HepG2 (cell line): Measurements from ENCODE around the gene AKAP12. TPM values are rescaled to one million over a fixed set of nuclear protein-coding genes. Genes with fewer than 3 reads are reported as not detected.

Experiments
- ATAC-seq: fragments of 200-7000 bp; cut with Tn5 transposase; 3 replicates; pipeline ENCODE4 v1.9.1; 2020; ENCODE audit warnings: mild to moderate bottlenecking, moderate library complexity
- BruUV-seq: library from RNA; stranded (reverse); fragments of 400-500 nt; replicated peaks from 2 replicates; lab custom pipeline; 2021; lab: Mats Ljungman, UMichigan
- CTCF ChIA-PET: fragments of 300-600 bp; formaldehyde crosslinking; extraction: SDS; loops from one replicate; lab custom pipeline; 2021; ENCODE audit warnings: low total read pairs, inconsistent platforms, low intra/inter-chr PET ratio; lab: Yijun Ruan, JAX
- POLR2A ChIA-PET: fragments of 350-600 bp; sonication (Branson Sonifier 250); formaldehyde crosslinking; loops from one replicate; lab custom pipeline; 2020; ENCODE audit warnings: antibody characterized with exemption, inconsistent platforms; lab: Yijun Ruan, JAX
- DNase-seq: peaks from one replicate; pipeline ENCODE4 v3.0.0-alpha.2; 2015; ENCODE audit warnings: low spot score
- FAIRE-seq: peaks from 3 replicates; lab custom pipeline; 2011; peaks lifted over from hg19 to GRCh38; lab: Jason Lieb, UNC
- H2AFZ ChIP-seq: one replicate; pipeline ENCODE4 v1.6.1; 2011; ENCODE audit warnings: low read length, inconsistent platforms
- H3K27ac ChIP-seq: fragments of 300-600 bp; 3 replicates; pipeline ENCODE4 v1.8.0; 2011; ENCODE audit warnings: mixed run types, mild to moderate bottlenecking, mixed read lengths, low read length, inconsistent platforms; ENCODE audit not compliant: insufficient read depth; ENCODE audit errors: extremely low read length
- H3K27me3 ChIP-seq, 2 experiments: fragments of 200-600 bp in 1 of 2; 2 replicates in 1 of 2; 3 replicates in 1 of 2; pipeline versions ENCODE4 v1.6.0 to v1.8.0; 2011; ENCODE audit warnings: low read length in 2 of 2, mild to moderate bottlenecking in 2 of 2, moderate library complexity in 2 of 2, inconsistent platforms in 1 of 2; ENCODE audit not compliant: insufficient read depth in 2 of 2, control insufficient read depth in 1 of 2
- H3K36me3 ChIP-seq, 2 experiments: fragments of 200-600 bp in 1 of 2; replicated peaks in 1 of 2; 2 replicates in 1 of 2; 3 replicates in 1 of 2; pipeline versions ENCODE4 v1.5.1 to v1.8.0; 2011; ENCODE audit warnings: low read length in 2 of 2, inconsistent platforms in 1 of 2; ENCODE audit not compliant: insufficient read depth in 2 of 2, control insufficient read depth in 1 of 2
- H3K4me1 ChIP-seq: 2 replicates; pipeline ENCODE4 v1.5.1; 2012; ENCODE audit warnings: low read length, inconsistent platforms; ENCODE audit not compliant: insufficient read depth
- H3K4me2 ChIP-seq: 2 replicates; pipeline ENCODE4 v1.6.0; 2011; ENCODE audit warnings: low read depth, low read length, inconsistent platforms
- H3K4me3 ChIP-seq, 3 experiments: fragments of 200-600 bp in 1 of 3; sonication (generic), shearing (Covaris generic) in 1 of 3; replicated peaks in 1 of 3; 2 replicates each; pipeline ENCODE4 v1.5.1; 2011 to 2016; ENCODE audit warnings: low read length in 3 of 3, inconsistent platforms in 2 of 3, low read depth in 2 of 3, mild to moderate bottlenecking in 2 of 3, control low read depth in 1 of 3, mixed read lengths in 1 of 3; ENCODE audit not compliant: insufficient read depth in 1 of 3
- H3K79me2 ChIP-seq: one replicate; pipeline ENCODE4 v1.6.1; 2011; ENCODE audit warnings: low read length, inconsistent platforms; ENCODE audit not compliant: insufficient read depth
- H3K9ac ChIP-seq: 2 replicates; pipeline ENCODE4 v1.6.0; 2011; ENCODE audit warnings: mild to moderate bottlenecking, low read depth, low read length, inconsistent platforms; ENCODE audit not compliant: insufficient read depth
- H3K9me3 ChIP-seq: 2 replicates; pipeline ENCODE4 v1.5.1; 2012; ENCODE audit warnings: mild to moderate bottlenecking, low read length
- H4K20me1 ChIP-seq: 2 replicates; pipeline ENCODE4 v1.6.0; 2011; ENCODE audit warnings: inconsistent platforms, mild to moderate bottlenecking, low read length, moderate library complexity; ENCODE audit not compliant: insufficient read depth
- AKNA ChIP-seq: sonication (generic); formaldehyde crosslinking; IDR thresholded peaks from 2 replicates; pipeline ENCODE4 v1.4.0; 2020; ENCODE audit warnings: missing genetic modification reagents, borderline replicate concordance
- CREM ChIP-seq, 2 experiments: sonication (generic) in 1 of 2; formaldehyde crosslinking in 1 of 2; IDR thresholded peaks; 2 replicates each; pipeline versions ENCODE4 v1.4.0 to v1.6.1; 2016 to 2020; ENCODE audit warnings: antibody characterized with exemption in 1 of 2, mild to moderate bottlenecking in 1 of 2, missing genetic modification reagents in 1 of 2
- ETV5 ChIP-seq: IDR thresholded peaks from 2 replicates; pipeline ENCODE4 v1.6.1; 2018; ENCODE audit warnings: missing biosample characterization, missing genetic modification reagents, inconsistent platforms, borderline replicate concordance
- HDAC1 ChIP-seq: sonication (generic); formaldehyde crosslinking; IDR thresholded peaks from 2 replicates; pipeline ENCODE4 v1.5.1; 2020; ENCODE audit warnings: mild to moderate bottlenecking, missing genetic modification reagents
- HMG20A ChIP-seq: IDR thresholded peaks from 2 replicates; pipeline ENCODE4 v1.6.1; 2016; ENCODE audit warnings: borderline replicate concordance
- KDM3A ChIP-seq: IDR thresholded peaks from 2 replicates; pipeline ENCODE4 v1.6.1; 2018; ENCODE audit warnings: low read depth, missing compliant biosample characterization
- MTA1 ChIP-seq: sonication (generic); formaldehyde crosslinking; IDR thresholded peaks from 2 replicates; pipeline ENCODE4 v1.4.0; 2020; ENCODE audit warnings: missing genetic modification reagents, mild to moderate bottlenecking, borderline replicate concordance
- SALL1 ChIP-seq: sonication (generic); formaldehyde crosslinking; IDR thresholded peaks from 2 replicates; pipeline ENCODE4 v1.8.0; 2022; ENCODE audit warnings: mild to moderate bottlenecking, missing genetic modification reagents
- ZFP82 ChIP-seq: sonication (generic); formaldehyde crosslinking; IDR thresholded peaks from 2 replicates; pipeline ENCODE4 v1.5.1; 2020; ENCODE audit warnings: mild to moderate bottlenecking, missing genetic modification reagents, borderline replicate concordance
- ZFYVE20 ChIP-seq: sonication (generic); formaldehyde crosslinking; IDR thresholded peaks from 2 replicates; pipeline ENCODE4 v1.8.0; 2023; ENCODE audit warnings: low read depth, mild to moderate bottlenecking, moderate library complexity, missing genetic modification reagents, borderline replicate concordance
- ZNF557 ChIP-seq: sonication (generic); formaldehyde crosslinking; IDR thresholded peaks from 2 replicates; pipeline ENCODE4 v1.4.0; 2020; ENCODE audit warnings: missing genetic modification reagents
- WGBS: methylation state at CpG from one replicate; pipeline ENCODE4 v1.1.6; 2017; ENCODE audit warnings: low lambda C conversion rate; 5-methylcytosine and 5-hydroxymethylcytosine counted together
- in situ Hi-C: cut with HindIII; loops from 2 replicates; pipeline ENCODE4 v1.10.0; 2017; ENCODE audit warnings: low pct_unique_long_range_greater_than_20kb; ENCODE audit not compliant: extremely low pct_ligation_motif_present
- intact Hi-C: fragments of 100-400 bp; cut with micrococcal nuclease; formaldehyde crosslinking; loops from one replicate; pipeline ENCODE4 v1.10.0; 2022; ENCODE audit not compliant: unreplicated experiment
- polyA plus RNA-seq, 8 experiments: library from polyadenylated mRNA; depleted of rRNA in 3 of 8; stranded (reverse) in 7 of 8; unstranded in 1 of 8; fragments of >200 nt; fragmentation: Illumina TruSeq in 4 of 8; extraction: Trizol in 4 of 8; gene quantifications; 2 replicates each; pipeline versions ENCODE4 v1.2.1 to v1.2.3, GENCODE V29; 2011 to 2016; ENCODE audit warnings: low read depth in 4 of 8, missing spikeins in 1 of 8, mixed read lengths in 1 of 8; ENCODE audit not compliant: insufficient read depth in 1 of 8
- total RNA-seq, 5 experiments: library from RNA; depleted of rRNA; stranded (reverse); fragments of >200 nt; fragmentation: Illumina TruSeq; extraction: Trizol; gene quantifications; 2 replicates each; pipeline ENCODE4 v1.2.3, GENCODE V29; 2016; ENCODE audit warnings: low read depth in 1 of 5

AKAP12 gene
- total and polyA plus RNA-seq, 2 of the 13 experiments (the other 11 are each of a cell fraction or from before 2014, with no cell fraction given) = 10.6 to 19.0 TPM

GRCh38 chr6:151207674-151208073 lies 32.1 kb upstream of the AKAP12 start:
- ATAC-seq = no peak
- H3K9me3 ChIP-seq = peaks cover 12% of the 10 kb centered on the region
- no peaks in the 10 kb centered on the region for H4K20me1 ChIP-seq
- FAIRE-seq = no peak
- no peak for DNase-seq
- POLR2A ChIA-PET = no interaction called here
- no peaks in the 10 kb centered on the region for H3K36me3 ChIP-seq
- H3K4me1 ChIP-seq = peaks cover 45% of the 10 kb centered on the region
- no peak overlapping the region for H3K9ac ChIP-seq
- H3K27me3 ChIP-seq = no peaks in the 10 kb centered on the region
- 63% methylated on average over 2 of the region's 2 CpGs for WGBS
- 0 out of 6 replicates have a peak overlapping the region, but pooled peaks of 1 of the 3 experiments have one; percentile 5 for H3K4me3 ChIP-seq
- CTCF ChIA-PET = no interaction called here
- no peak overlapping the region for H3K27ac ChIP-seq
- H2AFZ ChIP-seq = no peak overlapping the region
- TF ChIP-seq ZFP82 (CRISPR knock-in tag) (no peak), KDM3A (CRISPR knock-in tag) (0 out of 2 replicates have a peak, but pooled peaks have one; percentile 16)
- intact Hi-C loops = loop anchor here (5.0 to 10.0 kb wide), 2 partner anchors 70 to 117 kb away; no protein-coding TSS in a partner anchor
- H3K4me2 ChIP-seq = peak overlapping the region; percentile 84
- BruUV-seq = no TSS peak
- no peaks in the 10 kb centered on the region for H3K79me2 ChIP-seq
- in situ Hi-C loops = no loop called here

GRCh38 chr6:151209071-151209831 lies 30.5 kb upstream of the AKAP12 start:
- Histone ChIP-seq H3K4me3 (peak overlapping the region; percentile 36 to 62 (median 37)), H3K27me3 (no peaks in the 10 kb centered on the region), H3K79me2 (no peaks in the 10 kb centered on the region), H2AFZ (peak overlapping the region; percentile 18), H3K27ac (peak overlapping the region; percentile 14), H3K36me3 (no peaks in the 10 kb centered on the region), H3K9ac (peak overlapping the region; percentile 31; the same call in 1 of the 2 replicates), H4K20me1 (no peaks in the 10 kb centered on the region), H3K4me1 (peaks cover 45% of the 10 kb centered on the region), H3K9me3 (peaks cover 12% of the 10 kb centered on the region), H3K4me2 (peak overlapping the region; percentile 84)
- intact Hi-C loops (loop anchor here (5.0 to 10.0 kb wide), 2 partner anchors 72 to 116 kb away; no protein-coding TSS in a partner anchor), in situ Hi-C loops (no loop called here)
- DNase-seq (peak; percentile 24), FAIRE-seq (no peak), ATAC-seq (peak; percentile 82)
- BruUV-seq = no TSS peak
- WGBS = under 1% methylated on average over 11 of the region's 11 CpGs
- CTCF ChIA-PET = no interaction called here
- POLR2A ChIA-PET = interaction anchor here (0.8 kb wide), 1 partner anchor 116 kb away, joined by 3 read pairs; no protein-coding TSS in a partner anchor
- TF ChIP-seq MTA1 (CRISPR knock-in tag) = no peak
- 0 out of 2 replicates have a peak, but pooled peaks have one; percentile 1 for TF ChIP-seq HMG20A (CRISPR knock-in tag)
- peak; percentile 61; the same call in 1 of the 2 replicates for TF ChIP-seq ETV5 (CRISPR knock-in tag)
- no peak for TF ChIP-seq ZFYVE20 (CRISPR knock-in tag)
- peak; percentile 54 for TF ChIP-seq SALL1 (CRISPR knock-in tag)
- TF ChIP-seq AKNA (CRISPR knock-in tag) = no peak
- TF ChIP-seq CREM (IDR thresholded peaks at IDR 0.05) = no peak
- no peak for TF ChIP-seq CREM (CRISPR knock-in tag; IDR thresholded peaks at IDR 0.05)
- no peak for TF ChIP-seq ZNF557
- TF ChIP-seq HDAC1 (CRISPR knock-in tag) = 0 out of 2 replicates have a peak, but pooled peaks have one; percentile 16
